ENCODE measurements around the gene TALDO1. TPM values are rescaled to one million over a fixed set of nuclear protein-coding genes. Genes with fewer than 3 reads are reported as not detected.

Gene TALDO1
- 223 and 244 TPM in 2 replicates for total RNA-seq

DNA sequence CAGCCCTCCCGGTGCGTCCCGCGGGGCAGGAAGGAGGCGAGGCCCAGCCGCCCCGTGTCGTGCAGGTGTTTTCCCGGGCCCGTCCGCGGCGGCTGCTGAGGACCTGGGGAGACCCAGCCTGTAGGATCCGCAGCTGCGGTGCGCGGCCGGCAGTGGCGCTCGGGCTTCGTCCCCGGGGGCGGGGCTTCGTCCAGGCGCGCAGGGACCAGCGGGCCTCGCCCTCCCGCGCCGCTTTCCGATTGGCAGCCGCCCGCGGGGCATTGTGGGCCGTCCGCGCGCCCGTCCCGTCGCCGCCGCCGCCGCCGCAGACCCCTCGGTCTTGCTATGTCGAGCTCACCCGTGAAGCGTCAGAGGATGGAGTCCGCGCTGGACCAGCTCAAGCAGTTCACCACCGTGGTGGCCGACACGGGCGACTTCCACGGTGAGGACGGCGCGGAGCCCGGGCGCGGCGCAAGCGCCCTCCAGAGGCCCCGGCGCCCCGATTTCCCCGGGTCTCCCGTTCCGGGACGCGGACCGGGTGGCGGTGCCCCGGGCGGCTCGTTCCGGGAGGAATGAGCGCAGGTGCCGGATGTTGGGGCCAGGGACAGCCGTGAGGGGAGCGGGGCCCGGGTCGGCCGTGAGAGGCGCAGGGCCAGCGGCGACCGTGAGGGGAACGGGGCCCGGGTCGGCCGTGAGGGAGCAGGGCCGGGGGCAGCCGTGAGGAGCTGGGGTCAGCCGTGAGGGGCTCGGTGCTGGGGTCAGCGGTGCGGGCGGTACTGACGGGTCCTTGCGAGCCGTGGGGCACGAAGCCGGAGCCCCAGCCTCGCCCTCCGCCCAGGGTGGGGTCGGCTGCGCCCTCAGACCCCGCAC lies at the start of gene TALDO1:
TSS of gene TALDO1 (plus strand) at position 307 of the 849 bp plus-strand sequence. CDS start at position 325, 18 bp downstream.

DNA sequence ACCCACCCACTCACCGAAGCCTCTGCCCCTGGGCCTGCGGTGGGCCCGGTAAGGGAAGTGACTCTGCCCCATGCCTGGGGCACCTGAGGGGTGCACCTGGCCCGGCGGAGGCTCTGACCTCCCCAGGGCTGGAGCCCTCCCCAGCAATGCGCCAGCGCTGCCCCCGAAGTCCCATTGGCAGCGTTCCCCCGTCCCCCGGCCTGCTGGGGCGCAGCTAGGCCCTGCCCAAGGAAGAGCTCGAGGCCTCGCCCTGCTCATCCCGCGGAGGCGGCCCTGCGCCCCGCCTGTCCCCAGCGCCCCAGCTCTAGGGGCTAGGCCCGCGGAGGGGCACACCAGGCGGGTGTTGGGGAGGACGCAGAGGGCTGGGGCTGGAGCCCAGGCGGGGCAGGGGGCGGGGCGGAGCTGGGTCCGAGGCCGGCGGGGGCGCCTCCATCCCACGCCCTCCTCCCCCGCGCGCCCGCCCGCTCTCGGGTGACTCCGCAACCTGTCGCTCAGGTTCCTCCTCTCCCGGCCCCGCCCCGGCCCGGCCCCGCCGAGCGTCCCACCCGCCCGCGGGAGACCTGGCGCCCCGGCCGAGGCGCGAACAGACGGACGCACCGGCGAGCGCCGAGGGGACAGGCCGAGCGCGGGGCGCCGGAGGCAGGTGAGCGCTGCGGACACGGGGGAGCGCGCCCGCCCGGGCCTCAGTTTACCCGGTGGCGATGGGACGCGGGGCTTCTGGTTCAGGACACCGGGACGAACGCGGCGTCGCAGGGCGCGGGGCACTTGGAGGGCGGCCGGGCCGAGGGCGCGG lies 41.4 kb upstream of the TALDO1 start, which contains the start of gene EPS8L2:
TSS of gene EPS8L2 (plus strand) at position 586 of the 793 bp plus-strand sequence. CDS start 3,177 bp downstream, outside the sequence.

DNA sequence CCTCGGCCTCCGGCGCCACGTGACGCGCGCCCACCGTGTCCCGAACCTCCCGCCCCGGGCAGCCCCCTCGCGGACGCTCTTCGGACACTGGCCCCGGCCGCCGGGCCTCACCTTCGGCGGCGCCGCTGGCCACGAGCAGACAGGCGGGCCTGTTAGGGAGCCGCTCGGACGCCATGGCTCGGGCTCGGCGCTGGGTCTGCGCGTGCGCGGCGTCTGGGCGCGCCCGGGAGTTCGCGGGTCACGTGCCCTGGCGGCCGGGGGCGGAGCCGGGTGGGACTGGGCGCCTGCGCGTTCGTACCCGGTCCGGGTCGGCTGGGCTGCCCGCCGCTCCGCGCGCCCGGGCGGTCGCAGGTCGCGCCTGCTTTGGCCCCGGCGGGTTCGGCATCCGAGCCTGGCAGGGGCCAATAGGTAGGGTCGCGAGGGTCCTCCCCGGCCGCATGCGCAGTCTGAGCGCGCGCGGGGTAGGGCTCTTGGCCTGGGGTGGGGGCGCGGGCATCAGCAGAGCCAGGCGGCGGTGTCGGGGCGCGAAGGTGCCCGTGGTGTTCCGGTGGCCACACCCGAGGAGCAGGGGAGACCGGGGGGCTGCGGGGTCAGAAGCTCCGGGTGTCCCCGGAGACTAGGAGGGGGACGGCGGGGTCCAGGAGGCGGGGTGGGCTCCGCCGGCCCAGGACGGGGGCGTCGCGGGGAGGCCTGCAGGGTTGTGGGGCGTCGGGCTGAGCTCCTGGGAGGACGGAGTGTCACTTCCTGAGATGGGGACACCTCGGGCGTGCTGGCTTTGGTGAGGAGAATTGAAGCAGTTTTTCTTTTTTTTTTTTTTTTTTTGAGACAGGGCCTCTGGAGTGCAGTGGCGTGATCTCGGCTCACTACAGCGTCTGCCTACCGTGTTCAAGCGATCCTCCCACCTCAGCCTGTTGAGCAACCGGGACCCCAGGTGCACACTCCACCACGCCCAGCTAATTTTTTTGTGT lies 30.3 kb downstream of the TALDO1 start, which contains the start of gene GATD1:
TSS of gene GATD1 (minus strand) at position 200 of the 968 bp plus-strand sequence. CDS start at position 175, 25 bp downstream.

DNA sequence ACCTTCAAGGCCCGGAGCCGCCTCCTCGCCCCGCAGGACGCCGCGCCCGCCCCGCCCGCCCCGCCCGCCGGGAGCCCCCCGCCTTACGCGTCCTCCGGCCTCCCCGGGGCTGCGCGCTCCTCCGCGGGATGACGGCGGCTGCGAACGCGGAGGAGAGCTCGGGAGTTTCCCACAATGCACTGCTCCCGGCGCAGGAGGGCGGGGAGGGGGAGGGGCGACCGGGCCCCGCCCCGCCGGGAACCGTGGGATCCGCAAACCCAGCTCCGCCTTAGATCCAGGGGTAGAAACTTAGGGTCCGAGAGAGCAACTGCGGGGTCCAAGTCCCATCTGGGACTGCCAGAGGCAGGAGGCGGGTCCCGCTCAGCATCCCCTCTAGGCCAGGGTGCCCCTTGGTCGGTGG lies 42.7 kb downstream of the TALDO1 start, which contains the start of gene CEND1:
TSS of gene CEND1 (minus strand) at position 148 of the 400 bp plus-strand sequence. CDS start 1,514 bp downstream, outside the sequence.

GRCh38 chr11:798093-798713 lies 50.9 kb downstream of the TALDO1 start, which contains the start of gene SLC25A22:
Gene SLC25A22 (minus strand): TSS chr11:798281. CDS start chr11:795006, 3,275 bp downstream.

DNA sequence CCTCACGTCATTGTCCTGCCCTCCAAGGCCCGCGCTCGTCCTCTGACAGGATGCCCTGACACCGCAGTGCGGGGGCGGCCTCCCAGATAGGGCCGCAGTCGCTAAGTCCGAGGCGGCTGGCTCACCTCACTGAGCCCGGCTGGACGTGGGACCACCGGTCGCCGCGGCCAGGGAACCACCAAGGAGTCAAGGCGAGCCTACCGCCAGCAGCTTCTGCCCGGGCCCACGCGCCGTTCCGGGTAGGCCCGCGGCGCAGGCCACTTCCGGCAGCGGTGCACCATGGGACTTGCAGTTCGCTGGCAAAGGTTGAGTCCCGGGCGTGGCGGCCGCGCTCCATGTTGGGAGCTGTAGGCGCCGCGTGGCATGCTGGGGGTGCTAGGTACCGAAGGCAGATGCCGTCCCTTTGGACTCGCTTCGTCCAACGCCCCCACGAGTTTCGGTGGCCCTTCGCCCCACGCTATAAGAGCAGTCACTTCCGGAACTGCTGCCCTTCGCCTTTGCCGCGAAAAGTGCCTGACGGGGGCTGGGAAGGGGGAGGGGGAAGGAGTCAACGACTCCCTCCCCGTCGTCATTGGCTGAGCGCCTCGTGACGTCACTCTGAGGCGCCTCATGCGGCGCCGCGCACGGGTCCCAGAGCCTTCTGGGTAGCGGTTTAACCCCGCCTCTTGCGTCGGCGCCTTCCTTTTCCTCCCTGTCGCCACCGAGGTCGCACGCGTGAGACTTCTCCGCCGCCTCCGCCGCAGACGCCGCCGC lies 62.2 kb downstream of the TALDO1 start, which contains the start of gene RPLP2:
TSS of gene RPLP2 (plus strand) at position 681 of the 753 bp plus-strand sequence. CDS start 268 bp downstream, outside the sequence.

Small RNAs within 50 kb of the gene (small RNA-seq; reads per million reads assigned to genes)
- gene SNORA52: not detected

Other genes with a start within 250 kb of the TALDO1 start
- gene RNH1, start 240.2 kb upstream of the TALDO1 start, total RNA-seq: 292 and 316 TPM in 2 replicates
- 27.3 and 34.6 TPM in 2 replicates for gene HRAS, start 211.9 kb upstream of the TALDO1 start, total RNA-seq
- 0.54 and 0.91 TPM in 2 replicates for gene LRRC56, start 209.9 kb upstream of the TALDO1 start, total RNA-seq
- gene LMNTD2, start 186.7 kb upstream of the TALDO1 start, total RNA-seq: 0.26 and 0.32 TPM in 2 replicates
- gene RASSF7, start 186.5 kb upstream of the TALDO1 start, total RNA-seq: 2.2 and 7.2 TPM in 2 replicates
- gene PHRF1, start 171.0 kb upstream of the TALDO1 start, total RNA-seq: 20.2 and 20.4 TPM in 2 replicates
- 9.0 and 9.1 TPM in 2 replicates for gene IRF7, start 131.5 kb upstream of the TALDO1 start, total RNA-seq
- gene CDHR5, start 122.5 kb upstream of the TALDO1 start, total RNA-seq: not detected in 2 replicates
- not detected in 2 replicates for gene SCT, start 120.3 kb upstream of the TALDO1 start, total RNA-seq
- gene DRD4, start 110.2 kb upstream of the TALDO1 start, total RNA-seq: not detected in 2 replicates
- 24.9 and 29.7 TPM in 2 replicates for gene DEAF1, start 52.2 kb upstream of the TALDO1 start, total RNA-seq
- gene TMEM80, start 51.6 kb upstream of the TALDO1 start, total RNA-seq: 11.1 and 15.0 TPM in 2 replicates
- gene EPS8L2, start 41.2 kb upstream of the TALDO1 start, total RNA-seq: 26.9 and 28.9 TPM in 2 replicates
- 21.0 and 26.9 TPM in 2 replicates for gene GATD1, start 30.0 kb downstream of the TALDO1 start, total RNA-seq
- gene CEND1, start 42.6 kb downstream of the TALDO1 start, total RNA-seq: 0.26 and 0.32 TPM in 2 replicates
- 8.8 and 11.1 TPM in 2 replicates for gene SLC25A22, start 50.8 kb downstream of the TALDO1 start, total RNA-seq
- gene PIDD1, start 57.8 kb downstream of the TALDO1 start, total RNA-seq: 4.0 and 4.4 TPM in 2 replicates
- 175 and 207 TPM in 2 replicates for gene RPLP2, start 62.5 kb downstream of the TALDO1 start, total RNA-seq
- gene PNPLA2, start 71.5 kb downstream of the TALDO1 start, total RNA-seq: 30.6 and 44.2 TPM in 2 replicates
- 1.6 and 2.6 TPM in 2 replicates for gene CRACR2B, start 80.5 kb downstream of the TALDO1 start, total RNA-seq
- gene CD151, start 85.5 kb downstream of the TALDO1 start, total RNA-seq: 463 and 552 TPM in 2 replicates
- gene POLR2L, start 95.1 kb downstream of the TALDO1 start, total RNA-seq: 76.4 and 102 TPM in 2 replicates
- 192 and 199 TPM in 2 replicates for gene TSPAN4, start 95.4 kb downstream of the TALDO1 start, total RNA-seq
- 38.0 and 48.3 TPM in 2 replicates for gene CHID1, start 163.3 kb downstream of the TALDO1 start, total RNA-seq
- gene AP2A2, start 178.4 kb downstream of the TALDO1 start, total RNA-seq: 36.5 and 39.1 TPM in 2 replicates

Measured in articular chondrocyte of knee joint (primary cell).